Mesenchymal stem cell (in vitro differentiated cells and primary cell): Measurements from ENCODE around the gene RHEB.

ENCODE experiments used
- DNase-seq: peaks from one replicate; pipeline ENCODE4 v3.0.0-alpha.2; 2013
- H2AFZ ChIP-seq: one replicate; pipeline ENCODE4 v1.6.1; 2013; ENCODE audit warnings: low read depth, mild to moderate bottlenecking, control low read depth, inconsistent platforms, low read length, moderate library complexity
- H2AK5ac ChIP-seq: 2 replicates; pipeline ENCODE4 v1.6.1; 2013; ENCODE audit warnings: low read length, moderate library complexity, mild to moderate bottlenecking, inconsistent platforms; ENCODE audit not compliant: severe bottlenecking
- H2BK120ac ChIP-seq: one replicate; pipeline ENCODE4 v1.6.1; 2013; ENCODE audit warnings: low read depth, mild to moderate bottlenecking, inconsistent platforms, low read length, moderate library complexity
- H2BK12ac ChIP-seq, 2 experiments: one replicate each; pipeline ENCODE4 v1.6.1; 2013; ENCODE audit warnings: inconsistent platforms in 2 of 2, low read length in 2 of 2, mild to moderate bottlenecking in 2 of 2, moderate library complexity in 2 of 2, control low read depth in 1 of 2
- H2BK15ac ChIP-seq: one replicate; pipeline ENCODE4 v1.6.1; 2013; ENCODE audit warnings: mild to moderate bottlenecking, low read depth, inconsistent platforms; ENCODE audit not compliant: poor library complexity, severe bottlenecking
- H2BK5ac ChIP-seq: 2 replicates; pipeline ENCODE4 v1.6.1; 2013; ENCODE audit warnings: low read depth, mild to moderate bottlenecking, low read length, control low read depth, inconsistent platforms; ENCODE audit not compliant: poor library complexity, severe bottlenecking
- H3K14ac ChIP-seq, 2 experiments: one replicate each; pipeline ENCODE4 v1.6.1; 2013; ENCODE audit warnings: inconsistent platforms in 2 of 2, low read length in 2 of 2, control low read depth in 1 of 2, mild to moderate bottlenecking in 1 of 2, moderate library complexity in 1 of 2
- H3K18ac ChIP-seq, 2 experiments: one replicate each; pipeline ENCODE4 v1.6.1; 2013; ENCODE audit warnings: inconsistent platforms in 2 of 2, low read length in 2 of 2, control low read depth in 1 of 2, low read depth in 1 of 2, mild to moderate bottlenecking in 1 of 2
- H3K23ac ChIP-seq, 2 experiments: one replicate each; pipeline ENCODE4 v1.6.1; 2013; ENCODE audit warnings: inconsistent platforms in 2 of 2, low read length in 2 of 2, mild to moderate bottlenecking in 2 of 2, moderate library complexity in 2 of 2, control low read depth in 1 of 2
- H3K27ac ChIP-seq: 2 replicates; pipeline ENCODE4 v1.5.1; 2013; ENCODE audit warnings: mild to moderate bottlenecking, moderate library complexity, low read length, control low read depth, inconsistent platforms; ENCODE audit not compliant: poor library complexity, severe bottlenecking
- H3K27me3 ChIP-seq, 2 experiments: 2 replicates each; pipeline versions ENCODE4 v1.6.1 to v1.7.0; 2013; ENCODE audit warnings: low read length in 2 of 2, mild to moderate bottlenecking in 2 of 2, moderate library complexity in 2 of 2, control low read depth in 1 of 2, inconsistent platforms in 1 of 2; ENCODE audit not compliant: control insufficient read depth in 1 of 2, insufficient read depth in 1 of 2
- H3K36me3 ChIP-seq, 2 experiments: 2 replicates each; pipeline versions ENCODE4 v1.6.1 to v1.7.0; 2013; ENCODE audit warnings: low read length in 2 of 2, control low read depth in 1 of 2, inconsistent platforms in 1 of 2, low read depth in 1 of 2, mild to moderate bottlenecking in 1 of 2; ENCODE audit not compliant: insufficient read depth in 2 of 2, control insufficient read depth in 1 of 2
- H3K4ac ChIP-seq, 2 experiments: one replicate each; pipeline ENCODE4 v1.6.1; 2013; ENCODE audit warnings: inconsistent platforms in 2 of 2, low read length in 2 of 2, mild to moderate bottlenecking in 2 of 2, moderate library complexity in 2 of 2, control low read depth in 1 of 2, low read depth in 1 of 2
- H3K4me1 ChIP-seq: 2 replicates; pipeline ENCODE4 v1.6.1; 2013; ENCODE audit warnings: low read depth, low read length, control low read depth; ENCODE audit not compliant: control insufficient read depth, insufficient read depth
- H3K4me2 ChIP-seq: 2 replicates; pipeline ENCODE4 v1.6.1; 2013; ENCODE audit warnings: low read length, mild to moderate bottlenecking, inconsistent platforms; ENCODE audit not compliant: poor library complexity, severe bottlenecking
- H3K4me3 ChIP-seq, 2 experiments: 2 replicates each; pipeline versions ENCODE4 v1.5.1 to v1.7.0; 2013; ENCODE audit warnings: low read length in 2 of 2, mild to moderate bottlenecking in 2 of 2, control low read depth in 1 of 2, low read depth in 1 of 2; ENCODE audit not compliant: insufficient read depth in 1 of 2
- H3K79me1 ChIP-seq: replicated peaks from 2 replicates; pipeline ENCODE4 v1.6.1; 2013; ENCODE audit warnings: mild to moderate bottlenecking, control low read depth, low read length, inconsistent platforms; ENCODE audit not compliant: poor library complexity, severe bottlenecking
- H3K9ac ChIP-seq: 2 replicates; pipeline ENCODE4 v1.7.0; 2013; ENCODE audit warnings: mild to moderate bottlenecking, low read length, moderate library complexity
- H3K9me3 ChIP-seq: 2 replicates; pipeline ENCODE4 v1.7.0; 2013; ENCODE audit warnings: mild to moderate bottlenecking, low read length; ENCODE audit not compliant: control insufficient read depth
- H4K8ac ChIP-seq: one replicate; pipeline ENCODE4 v1.6.1; 2013; ENCODE audit warnings: inconsistent platforms, mild to moderate bottlenecking, low read length, moderate library complexity
- H4K91ac ChIP-seq: one replicate; pipeline ENCODE4 v1.6.1; 2013; ENCODE audit warnings: mild to moderate bottlenecking, low read length, inconsistent platforms
- WGBS: methylation state at CpG from one replicate; pipeline ENCODE4 v1.1.7; 2013; ENCODE audit warnings: mixed read lengths; 5-methylcytosine and 5-hydroxymethylcytosine counted together

The RHEB gene

DNA sequence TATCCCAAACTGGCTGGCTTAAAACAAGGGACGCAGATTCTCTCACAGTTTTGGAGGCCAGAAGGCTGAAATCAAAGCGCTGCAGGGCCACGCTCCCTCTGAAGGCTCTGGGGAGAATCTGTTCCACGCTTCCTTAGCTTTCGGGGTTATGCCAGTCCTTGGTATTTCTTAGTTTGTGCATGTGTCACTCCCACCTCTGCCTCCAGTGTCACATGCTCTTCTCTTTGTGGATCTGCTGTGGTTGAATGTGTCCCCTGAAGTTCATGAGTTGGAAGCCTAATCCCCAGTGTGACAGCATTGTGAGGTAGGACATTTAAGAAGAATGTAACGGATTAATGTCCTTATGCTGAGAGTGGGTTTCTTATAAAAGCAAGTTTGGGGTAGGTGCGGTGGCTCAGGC lies 29.4 kb upstream of the RHEB start:
- WGBS = 97% methylated on average over 7 of the region's 7 CpGs
- no peak overlapping the region for H3K18ac ChIP-seq
- H3K27me3 ChIP-seq = peaks cover 0 to 39% of the 10 kb centered on the region in 2 experiments
- no peak overlapping the region for H2BK120ac ChIP-seq
- H3K36me3 ChIP-seq = peaks cover 0 to under 1% of the 10 kb centered on the region in 2 experiments
- no peak overlapping the region for H3K14ac ChIP-seq
- no peak overlapping the region for H4K91ac ChIP-seq
- H3K23ac ChIP-seq = no peak overlapping the region
- no peak overlapping the region for H2BK5ac ChIP-seq
- DNase-seq = no peak
- no peaks in the 10 kb centered on the region for H3K9me3 ChIP-seq
- H3K27ac ChIP-seq = no peak overlapping the region
- H3K4ac ChIP-seq = no peak overlapping the region
- no peak overlapping the region for H3K4me3 ChIP-seq
- H3K9ac ChIP-seq = no peak overlapping the region
- H2AFZ ChIP-seq = no peak overlapping the region
- peaks cover 15% of the 10 kb centered on the region for H3K4me1 ChIP-seq
- H2BK15ac ChIP-seq = no peak overlapping the region
- H3K79me1 ChIP-seq = peaks cover 1% of the 10 kb centered on the region
- no peak overlapping the region for H3K4me2 ChIP-seq
- H2AK5ac ChIP-seq = peak overlapping the region; percentile 12
- no peak overlapping the region for H4K8ac ChIP-seq
- no peak overlapping the region for H2BK12ac ChIP-seq

- H2BK12ac ChIP-seq = no peak overlapping the region
- no peak overlapping the region for H3K4me3 ChIP-seq
- no peak overlapping the region for H2BK120ac ChIP-seq
- no peak overlapping the region for H3K4me2 ChIP-seq
- H2BK5ac ChIP-seq = no peak overlapping the region
- no peak overlapping the region for H3K9ac ChIP-seq
- H3K27me3 ChIP-seq = peaks cover 0 to 43% of the 10 kb centered on the region in 2 experiments
- no peak overlapping the region for H3K14ac ChIP-seq
- H3K18ac ChIP-seq = no peak overlapping the region
- no peaks in the 10 kb centered on the region for H3K9me3 ChIP-seq
- H3K79me1 ChIP-seq = no peaks in the 10 kb centered on the region
- H2AK5ac ChIP-seq = no peak overlapping the region
- no peak overlapping the region for H2AFZ ChIP-seq
- no peaks in the 10 kb centered on the region for H3K4me1 ChIP-seq
- H4K8ac ChIP-seq = no peak overlapping the region
- no peak for DNase-seq
- H2BK15ac ChIP-seq = no peak overlapping the region
- H4K91ac ChIP-seq = no peak overlapping the region
- no peaks in the 10 kb centered on the region for H3K36me3 ChIP-seq
- no peak overlapping the region for H3K23ac ChIP-seq
- H3K4ac ChIP-seq = no peak overlapping the region
- H3K27ac ChIP-seq = no peak overlapping the region
Observed at GRCh38 chr7:151544183-151544582, 24.5 kb upstream of the RHEB start.

DNA sequence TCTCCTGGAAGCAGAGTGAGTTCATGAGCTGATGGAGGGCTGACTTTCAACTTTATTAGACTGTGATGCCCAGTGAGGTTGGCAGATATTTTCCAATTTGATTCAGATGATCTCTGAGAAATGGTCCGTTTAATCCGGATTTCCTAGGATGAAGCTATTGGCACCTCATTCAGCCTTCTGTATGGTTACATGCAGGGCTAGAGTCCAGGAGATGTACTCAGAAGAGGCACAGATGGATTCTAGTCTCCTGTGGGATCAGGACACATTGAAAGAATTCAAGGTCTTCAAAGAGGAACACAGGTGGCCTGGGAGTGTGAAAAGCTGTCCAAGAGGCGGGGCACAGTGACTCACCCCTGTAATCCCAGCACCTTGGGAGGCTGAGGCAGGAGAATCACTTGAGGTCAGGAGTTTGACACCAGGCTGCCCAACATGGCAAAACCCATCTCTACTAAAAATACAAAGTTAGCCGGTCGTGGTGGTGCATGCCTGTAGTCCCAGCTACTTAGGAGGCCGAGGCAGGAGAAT lies 23.0 kb upstream of the RHEB start:
- WGBS = 92% methylated on average over 6 of the region's 6 CpGs
- Histone ChIP-seq H2BK12ac (no peak overlapping the region), H2BK15ac (no peak overlapping the region), H2AFZ (no peak overlapping the region), H3K4ac (no peak overlapping the region), H4K91ac (no peak overlapping the region), H3K9ac (no peak overlapping the region), H3K18ac (no peak overlapping the region), H3K4me2 (no peak overlapping the region), H2AK5ac (no peak overlapping the region), H3K4me3 (no peak overlapping the region), H3K9me3 (no peaks in the 10 kb centered on the region), H3K23ac (no peak overlapping the region), H2BK5ac (no peak overlapping the region), H2BK120ac (no peak overlapping the region), H3K27ac (no peak overlapping the region), H4K8ac (no peak overlapping the region), H3K36me3 (no peaks in the 10 kb centered on the region), H3K4me1 (no peaks in the 10 kb centered on the region), H3K27me3 (peaks cover under 1 to 32% of the 10 kb centered on the region in 2 experiments), H3K79me1 (no peaks in the 10 kb centered on the region), H3K14ac (no peak overlapping the region)
- no peak for DNase-seq

DNA sequence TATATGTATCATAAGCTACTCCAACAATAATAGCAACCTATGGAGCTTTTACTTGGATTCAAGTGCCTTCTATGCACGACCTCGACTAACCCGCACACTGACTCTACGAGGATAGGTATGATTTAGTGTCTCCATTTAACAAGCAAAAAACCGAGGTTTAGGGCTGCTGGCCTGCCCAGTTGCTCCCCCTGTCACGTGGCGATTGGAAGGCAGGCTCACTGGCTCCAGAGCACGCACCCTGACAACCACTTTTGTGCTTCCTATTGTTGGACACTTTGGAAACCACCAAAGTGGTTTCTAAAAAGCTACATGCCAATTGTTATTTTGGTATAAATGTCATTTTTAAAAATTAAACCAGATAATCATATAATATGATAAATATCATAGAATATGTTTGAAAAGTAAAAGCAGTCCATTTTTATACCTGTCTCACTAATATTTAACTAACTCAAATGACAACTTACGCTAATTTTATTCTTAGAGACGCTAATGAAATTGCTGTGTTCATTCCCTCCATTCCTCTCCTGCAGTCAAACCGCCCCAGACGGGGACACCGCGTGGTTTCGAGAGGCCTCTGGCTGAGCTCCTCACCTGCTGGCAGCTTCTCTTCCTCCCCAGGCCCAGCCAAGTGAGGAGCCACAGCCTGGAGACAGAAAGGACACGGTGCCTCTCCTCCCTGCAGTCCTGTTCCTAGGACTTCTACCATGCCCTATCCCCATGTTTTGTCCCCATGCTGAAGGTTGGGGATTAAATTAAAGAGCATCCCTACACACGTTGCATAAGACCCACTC lies 22.2 kb upstream of the RHEB start:
- Histone ChIP-seq H4K8ac (no peak overlapping the region), H2BK15ac (no peak overlapping the region), H2BK12ac (no peak overlapping the region), H2AK5ac (no peak overlapping the region), H3K9me3 (no peaks in the 10 kb centered on the region), H4K91ac (no peak overlapping the region), H3K4me2 (no peak overlapping the region), H3K4me1 (no peaks in the 10 kb centered on the region), H3K18ac (no peak overlapping the region), H3K4me3 (no peak overlapping the region), H3K23ac (no peak overlapping the region), H2BK5ac (no peak overlapping the region), H3K9ac (no peak overlapping the region), H2AFZ (no peak overlapping the region), H3K4ac (no peak overlapping the region), H3K14ac (no peak overlapping the region), H2BK120ac (no peak overlapping the region), H3K27ac (no peak overlapping the region), H3K79me1 (no peaks in the 10 kb centered on the region), H3K36me3 (no peaks in the 10 kb centered on the region), H3K27me3 (peaks cover 4 to 30% of the 10 kb centered on the region in 2 experiments)
- 86% methylated on average over 16 of the region's 17 CpGs for WGBS
- no peak for DNase-seq
